ENCODE measurements around the gene BTRC.

- TF ChIP-seq, protein P1, sequence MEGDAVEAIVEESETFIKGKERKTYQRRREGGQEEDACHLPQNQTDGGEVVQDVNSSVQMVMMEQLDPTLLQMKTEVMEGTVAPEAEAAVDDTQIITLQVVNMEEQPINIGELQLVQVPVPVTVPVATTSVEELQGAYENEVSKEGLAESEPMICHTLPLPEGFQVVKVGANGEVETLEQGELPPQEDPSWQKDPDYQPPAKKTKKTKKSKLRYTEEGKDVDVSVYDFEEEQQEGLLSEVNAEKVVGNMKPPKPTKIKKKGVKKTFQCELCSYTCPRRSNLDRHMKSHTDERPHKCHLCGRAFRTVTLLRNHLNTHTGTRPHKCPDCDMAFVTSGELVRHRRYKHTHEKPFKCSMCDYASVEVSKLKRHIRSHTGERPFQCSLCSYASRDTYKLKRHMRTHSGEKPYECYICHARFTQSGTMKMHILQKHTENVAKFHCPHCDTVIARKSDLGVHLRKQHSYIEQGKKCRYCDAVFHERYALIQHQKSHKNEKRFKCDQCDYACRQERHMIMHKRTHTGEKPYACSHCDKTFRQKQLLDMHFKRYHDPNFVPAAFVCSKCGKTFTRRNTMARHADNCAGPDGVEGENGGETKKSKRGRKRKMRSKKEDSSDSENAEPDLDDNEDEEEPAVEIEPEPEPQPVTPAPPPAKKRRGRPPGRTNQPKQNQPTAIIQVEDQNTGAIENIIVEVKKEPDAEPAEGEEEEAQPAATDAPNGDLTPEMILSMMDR (IDR thresholded peaks at IDR 0.05; ENCODE audit: low read depth, low read length), result no peak
- TF ChIP-seq, protein P2, sequence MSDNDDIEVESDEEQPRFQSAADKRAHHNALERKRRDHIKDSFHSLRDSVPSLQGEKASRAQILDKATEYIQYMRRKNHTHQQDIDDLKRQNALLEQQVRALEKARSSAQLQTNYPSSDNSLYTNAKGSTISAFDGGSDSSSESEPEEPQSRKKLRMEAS (IDR thresholded peaks at IDR 0.05; ENCODE audit: low read depth, low read length), result no peak
Observed at GRCh38 chr10:101337836-101338235, 16.1 kb upstream of the BTRC start.

Data from NB4 (cell line).